Measurements from ENCODE around the gene PPHLN1.
A peak's percentile ranks its signal among the peaks of the same experiment; 100 is the strongest.

The PPHLN1 gene

GRCh38 chr12:42325653-42326474 lies at the start of gene PPHLN1, which contains the start of gene ZCRB1:
Gene PPHLN1 (plus strand): TSS chr12:42326167. CDS start chr12:42335903, 9,736 bp downstream.
Gene ZCRB1 (minus strand): TSS chr12:42326094. CDS start chr12:42324102, 1,992 bp downstream.
- DNase-seq = peak; percentile 75

- DNase-seq = no peak
These were observed 48.4 kb upstream of the PPHLN1 start for GRCh38 chr12:42277396-42278127.

- DNase-seq = no peak
These were observed 47.8 kb upstream of the PPHLN1 start for GRCh38 chr12:42278128-42278510.

GRCh38 chr12:42281278-42281677 lies 44.7 kb upstream of the PPHLN1 start:
- DNase-seq = no peak

- DNase-seq = no peak
These were observed 44.1 kb upstream of the PPHLN1 start for GRCh38 chr12:42281844-42282243.

GRCh38 chr12:42282294-42282693 lies 43.7 kb upstream of the PPHLN1 start:
- DNase-seq = no peak

- no peak for DNase-seq
These were observed 42.2 kb upstream of the PPHLN1 start for GRCh38 chr12:42283739-42284138.

GRCh38 chr12:42284157-42284556 lies 41.8 kb upstream of the PPHLN1 start:
- DNase-seq = no peak

- DNase-seq = no peak
These were observed 41.1 kb upstream of the PPHLN1 start for GRCh38 chr12:42284876-42285275.

GRCh38 chr12:42285431-42285830 lies 40.5 kb upstream of the PPHLN1 start:
- no peak for DNase-seq

- no peak for DNase-seq
These were observed 39.2 kb upstream of the PPHLN1 start for GRCh38 chr12:42286741-42287140.

GRCh38 chr12:42288544-42288943 lies 37.4 kb upstream of the PPHLN1 start:
- no peak for DNase-seq

- no peak for DNase-seq
These were observed 34.3 kb upstream of the PPHLN1 start for GRCh38 chr12:42291680-42292079.

GRCh38 chr12:42296503-42297109 lies 29.4 kb upstream of the PPHLN1 start:
- peak; percentile 1 for DNase-seq

GRCh38 chr12:42298887-42299286 lies 27.1 kb upstream of the PPHLN1 start:
- DNase-seq = no peak

- DNase-seq = peak; percentile 7
These were observed 26.3 kb upstream of the PPHLN1 start for GRCh38 chr12:42299392-42300308.

- no peak for DNase-seq
These were observed 19.7 kb upstream of the PPHLN1 start for GRCh38 chr12:42306297-42306696.

GRCh38 chr12:42308390-42308789 lies 17.6 kb upstream of the PPHLN1 start:
- no peak for DNase-seq

- no peak for DNase-seq
These were observed 16.0 kb upstream of the PPHLN1 start for GRCh38 chr12:42309996-42310395.

GRCh38 chr12:42315108-42315507 lies 10.9 kb upstream of the PPHLN1 start:
- DNase-seq = no peak

GRCh38 chr12:42320796-42321195 lies 5.2 kb upstream of the PPHLN1 start:
- no peak for DNase-seq

- no peak for DNase-seq
These were observed 3.4 kb upstream of the PPHLN1 start for GRCh38 chr12:42322567-42322966.

GRCh38 chr12:42323856-42324255 lies 2.1 kb upstream of the PPHLN1 start:
- no peak for DNase-seq

All from kidney glomerular epithelial cell (primary cell).